ENCODE data around the gene CRYBG2. TPM values are rescaled to one million over a fixed set of nuclear protein-coding genes. Genes with fewer than 3 reads are reported as not detected.

Gene CRYBG2
- total and polyA plus RNA-seq, 10 of the 15 experiments (the other 5 are each of a cell fraction or from before 2014, with no cell fraction given), result 0.03 to 1.2 (median 0.11) TPM; not detected in 4

DNA sequence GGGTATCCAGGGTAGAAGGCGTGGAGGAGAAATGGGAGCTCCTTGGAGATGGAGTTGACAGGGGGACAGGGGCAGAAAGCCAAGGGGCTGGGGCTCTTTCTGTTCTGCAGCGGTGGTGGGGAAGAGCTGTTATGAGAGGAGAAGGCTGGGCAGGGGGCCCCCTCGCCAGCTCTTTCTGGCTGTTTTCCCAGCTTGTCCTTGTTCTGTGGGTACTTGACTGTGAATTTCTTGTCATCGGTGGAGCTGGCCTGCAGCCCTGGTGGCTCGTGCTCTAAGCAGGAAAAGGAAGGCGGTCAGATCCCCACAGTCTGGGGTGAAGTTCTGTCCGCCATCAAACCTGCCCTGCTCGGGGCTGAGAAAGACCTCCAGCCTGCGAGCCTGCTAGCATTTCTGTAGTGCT, 11.0 kb upstream of the CRYBG2 start:
- no peak for FAIRE-seq
- SMC1A ChIA-PET (ENCODE audit: uncharacterized antibody, unreplicated experiment), result interaction anchor here (1.1 to 3.0 kb wide), 9 partner anchors 10 to 90 kb away, joined by 3 to 16 read pairs (median 10); no protein-coding TSS in a partner anchor

More for the DNA sequence above, 11.0 kb upstream of the CRYBG2 start:
- H3K9ac ChIP-seq (ENCODE audit: control insufficient read depth, insufficient read depth, low read length), result no peak overlapping the region
- POLR2A ChIA-PET, result no interaction called here
- in situ Hi-C loops (cut with MboI), result no loop called here
- no peak overlapping the region for H2AFZ ChIP-seq (ENCODE audit: control insufficient read depth, low read depth, low read length)
- BruUV-seq (replicated peaks), result no TSS peak
- TF ChIP-seq BHLHE40 (IDR thresholded peaks at IDR 0.05; ENCODE audit: borderline replicate concordance in 1 of 2, low read depth in 2 of 2, low read length in 1 of 2) (no peak), RCOR1 (conservative IDR thresholded peaks at IDR 0.05; ENCODE audit: low read depth, low read length) (no peak), SIN3A (IDR thresholded peaks at IDR 0.05; ENCODE audit: low read depth, low read length) (no peak), NFYA (IDR thresholded peaks at IDR 0.05; ENCODE audit: borderline replicate concordance, low read depth, low read length) (no peak), CHD1 (IDR thresholded peaks at IDR 0.05; ENCODE audit: low read depth, low read length) (no peak)
- TF ChIP-seq, protein P1, sequence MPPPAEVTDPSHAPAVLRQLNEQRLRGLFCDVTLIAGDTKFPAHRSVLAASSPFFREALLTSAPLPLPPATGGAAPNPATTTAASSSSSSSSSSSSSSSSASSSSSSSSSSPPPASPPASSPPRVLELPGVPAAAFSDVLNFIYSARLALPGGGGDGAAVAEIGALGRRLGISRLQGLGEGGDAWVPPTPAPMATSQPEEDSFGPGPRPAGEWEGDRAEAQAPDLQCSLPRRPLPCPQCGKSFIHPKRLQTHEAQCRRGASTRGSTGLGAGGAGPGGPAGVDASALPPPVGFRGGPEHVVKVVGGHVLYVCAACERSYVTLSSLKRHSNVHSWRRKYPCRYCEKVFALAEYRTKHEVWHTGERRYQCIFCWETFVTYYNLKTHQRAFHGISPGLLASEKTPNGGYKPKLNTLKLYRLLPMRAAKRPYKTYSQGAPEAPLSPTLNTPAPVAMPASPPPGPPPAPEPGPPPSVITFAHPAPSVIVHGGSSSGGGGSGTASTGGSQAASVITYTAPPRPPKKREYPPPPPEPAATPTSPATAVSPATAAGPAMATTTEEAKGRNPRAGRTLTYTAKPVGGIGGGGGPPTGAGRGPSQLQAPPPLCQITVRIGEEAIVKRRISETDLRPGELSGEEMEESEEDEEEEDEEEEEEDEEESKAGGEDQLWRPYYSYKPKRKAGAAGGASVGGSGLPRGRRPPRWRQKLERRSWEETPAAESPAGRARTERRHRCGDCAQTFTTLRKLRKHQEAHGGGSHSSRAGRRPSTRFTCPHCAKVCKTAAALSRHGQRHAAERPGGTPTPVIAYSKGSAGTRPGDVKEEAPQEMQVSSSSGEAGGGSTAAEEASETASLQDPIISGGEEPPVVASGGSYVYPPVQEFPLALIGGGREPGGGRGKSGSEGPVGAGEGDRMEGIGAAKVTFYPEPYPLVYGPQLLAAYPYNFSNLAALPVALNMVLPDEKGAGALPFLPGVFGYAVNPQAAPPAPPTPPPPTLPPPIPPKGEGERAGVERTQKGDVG (CRISPR knock-in tag; IDR thresholded peaks at IDR 0.05), result no peak
- TF ChIP-seq, protein P2, sequence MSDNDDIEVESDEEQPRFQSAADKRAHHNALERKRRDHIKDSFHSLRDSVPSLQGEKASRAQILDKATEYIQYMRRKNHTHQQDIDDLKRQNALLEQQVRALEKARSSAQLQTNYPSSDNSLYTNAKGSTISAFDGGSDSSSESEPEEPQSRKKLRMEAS (IDR thresholded peaks at IDR 0.05; ENCODE audit: low read depth, low read length), result no peak
- TF ChIP-seq, protein P3, sequence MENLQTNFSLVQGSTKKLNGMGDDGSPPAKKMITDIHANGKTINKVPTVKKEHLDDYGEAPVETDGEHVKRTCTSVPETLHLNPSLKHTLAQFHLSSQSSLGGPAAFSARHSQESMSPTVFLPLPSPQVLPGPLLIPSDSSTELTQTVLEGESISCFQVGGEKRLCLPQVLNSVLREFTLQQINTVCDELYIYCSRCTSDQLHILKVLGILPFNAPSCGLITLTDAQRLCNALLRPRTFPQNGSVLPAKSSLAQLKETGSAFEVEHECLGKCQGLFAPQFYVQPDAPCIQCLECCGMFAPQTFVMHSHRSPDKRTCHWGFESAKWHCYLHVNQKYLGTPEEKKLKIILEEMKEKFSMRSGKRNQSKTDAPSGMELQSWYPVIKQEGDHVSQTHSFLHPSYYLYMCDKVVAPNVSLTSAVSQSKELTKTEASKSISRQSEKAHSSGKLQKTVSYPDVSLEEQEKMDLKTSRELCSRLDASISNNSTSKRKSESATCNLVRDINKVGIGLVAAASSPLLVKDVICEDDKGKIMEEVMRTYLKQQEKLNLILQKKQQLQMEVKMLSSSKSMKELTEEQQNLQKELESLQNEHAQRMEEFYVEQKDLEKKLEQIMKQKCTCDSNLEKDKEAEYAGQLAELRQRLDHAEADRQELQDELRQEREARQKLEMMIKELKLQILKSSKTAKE (IDR thresholded peaks at IDR 0.05; ENCODE audit: low read depth, poor library complexity, severe bottlenecking), result no peak
- TF ChIP-seq, protein P4, sequence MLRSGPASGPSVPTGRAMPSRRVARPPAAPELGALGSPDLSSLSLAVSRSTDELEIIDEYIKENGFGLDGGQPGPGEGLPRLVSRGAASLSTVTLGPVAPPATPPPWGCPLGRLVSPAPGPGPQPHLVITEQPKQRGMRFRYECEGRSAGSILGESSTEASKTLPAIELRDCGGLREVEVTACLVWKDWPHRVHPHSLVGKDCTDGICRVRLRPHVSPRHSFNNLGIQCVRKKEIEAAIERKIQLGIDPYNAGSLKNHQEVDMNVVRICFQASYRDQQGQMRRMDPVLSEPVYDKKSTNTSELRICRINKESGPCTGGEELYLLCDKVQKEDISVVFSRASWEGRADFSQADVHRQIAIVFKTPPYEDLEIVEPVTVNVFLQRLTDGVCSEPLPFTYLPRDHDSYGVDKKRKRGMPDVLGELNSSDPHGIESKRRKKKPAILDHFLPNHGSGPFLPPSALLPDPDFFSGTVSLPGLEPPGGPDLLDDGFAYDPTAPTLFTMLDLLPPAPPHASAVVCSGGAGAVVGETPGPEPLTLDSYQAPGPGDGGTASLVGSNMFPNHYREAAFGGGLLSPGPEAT (IDR thresholded peaks at IDR 0.05; ENCODE audit: low read depth), result no peak
- TF ChIP-seq, protein P5, sequence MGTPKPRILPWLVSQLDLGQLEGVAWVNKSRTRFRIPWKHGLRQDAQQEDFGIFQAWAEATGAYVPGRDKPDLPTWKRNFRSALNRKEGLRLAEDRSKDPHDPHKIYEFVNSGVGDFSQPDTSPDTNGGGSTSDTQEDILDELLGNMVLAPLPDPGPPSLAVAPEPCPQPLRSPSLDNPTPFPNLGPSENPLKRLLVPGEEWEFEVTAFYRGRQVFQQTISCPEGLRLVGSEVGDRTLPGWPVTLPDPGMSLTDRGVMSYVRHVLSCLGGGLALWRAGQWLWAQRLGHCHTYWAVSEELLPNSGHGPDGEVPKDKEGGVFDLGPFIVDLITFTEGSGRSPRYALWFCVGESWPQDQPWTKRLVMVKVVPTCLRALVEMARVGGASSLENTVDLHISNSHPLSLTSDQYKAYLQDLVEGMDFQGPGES (IDR thresholded peaks at IDR 0.05), result no peak
- peaks cover 2 to 5% of the 10 kb centered on the region in 2 experiments; a peak in 3 of 4 replicates for H3K27me3 ChIP-seq (replicated peaks in 1 of 2; ENCODE audit: control insufficient read depth in 2 of 2, insufficient read depth in 2 of 2, low read length in 1 of 2)
- RAD21 ChIA-PET (ENCODE audit: unreplicated experiment), result interaction anchor here (1.1 to 4.1 kb wide), 3 partner anchors 24 to 84 kb away, joined by 3 to 29 read pairs (median 5); no protein-coding TSS in a partner anchor
- H3K4me3 ChIP-seq, result no peak overlapping the region
- H3K9me3 ChIP-seq (replicated peaks; ENCODE audit: control insufficient read depth, insufficient read depth, low read length), result no peaks in the 10 kb centered on the region
- intact Hi-C loops (cut with micrococcal nuclease; ENCODE audit: unreplicated experiment), result loop anchor here (10.0 kb wide), 1 partner anchor 50 kb away; the partner anchor contains the start of gene LIN28A
- H4K20me1 ChIP-seq (ENCODE audit: control insufficient read depth, insufficient read depth), result no peaks in the 10 kb centered on the region
- DNase-seq (ENCODE audit: low read depth, low spot score) (no peak), ATAC-seq (no peak)
- no peak overlapping the region for H3K27ac ChIP-seq (ENCODE audit: control insufficient read depth, insufficient read depth)
- no peaks in the 10 kb centered on the region for H3K79me2 ChIP-seq (ENCODE audit: control insufficient read depth, insufficient read depth, low read length)
- no peaks in the 10 kb centered on the region; the same call in 1 of the 2 replicates for H3K4me1 ChIP-seq (ENCODE audit: control insufficient read depth, insufficient read depth, low read length)
- CTCF ChIA-PET, result interaction anchor here (0.7 to 5.6 kb wide), 16 partner anchors 9 to 220 kb away, joined by 3 to 89 read pairs (median 7); partner anchors contain the start of genes CEP85 and ZNF683
- no peak overlapping the region for H3K4me2 ChIP-seq (ENCODE audit: control insufficient read depth, insufficient read depth)
- 14% methylated on average over 9 of the region's 9 CpGs for WGBS (ENCODE audit: insufficient coverage, insufficient replicate concordance, low lambda C conversion rate, missing lambda C conversion rate)
- H3K36me3 ChIP-seq (ENCODE audit: control insufficient read depth in 2 of 2, insufficient read depth in 2 of 2, low read length in 1 of 2), result no peaks in the 10 kb centered on the region

Data from GM12878 (cell line).